HG02943 (cell line): Measurements from ENCODE around the gene FAM131C.
"Not testable (repeated sequence)": the region's sequence is repeated elsewhere in the genome, so short reads cannot be mapped to it uniquely, and the experiment has no call there.

Experiments
- ATAC-seq: cut with Tn5 transposase; IDR thresholded peaks from one replicate; pipeline ENCODE4 v1.9.1; 2021; ENCODE audit warnings: mild to moderate bottlenecking, low read depth, moderate library complexity; ENCODE audit not compliant: unreplicated experiment

Gene FAM131C

DNA sequence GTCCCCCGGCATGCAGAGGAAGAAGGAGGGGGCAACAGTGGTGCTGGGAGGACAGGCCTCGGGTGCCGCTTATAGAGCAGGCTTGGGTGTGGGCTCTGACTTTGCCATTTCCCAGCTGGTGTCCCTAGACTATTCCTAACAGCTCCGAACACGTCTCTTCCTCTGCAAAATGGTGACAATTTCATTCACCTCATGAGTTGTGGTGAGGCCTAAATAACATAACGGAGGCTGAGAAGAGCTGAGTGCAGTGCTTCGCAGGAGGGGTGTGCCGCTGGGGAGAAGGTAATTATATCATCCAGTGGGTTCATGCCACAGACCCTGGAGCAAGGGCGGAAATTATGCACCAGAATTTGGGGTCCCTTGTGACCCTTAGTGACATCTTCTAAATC, 10.8 kb downstream of the FAM131C start:
- ATAC-seq = not testable (repeated sequence)

DNA sequence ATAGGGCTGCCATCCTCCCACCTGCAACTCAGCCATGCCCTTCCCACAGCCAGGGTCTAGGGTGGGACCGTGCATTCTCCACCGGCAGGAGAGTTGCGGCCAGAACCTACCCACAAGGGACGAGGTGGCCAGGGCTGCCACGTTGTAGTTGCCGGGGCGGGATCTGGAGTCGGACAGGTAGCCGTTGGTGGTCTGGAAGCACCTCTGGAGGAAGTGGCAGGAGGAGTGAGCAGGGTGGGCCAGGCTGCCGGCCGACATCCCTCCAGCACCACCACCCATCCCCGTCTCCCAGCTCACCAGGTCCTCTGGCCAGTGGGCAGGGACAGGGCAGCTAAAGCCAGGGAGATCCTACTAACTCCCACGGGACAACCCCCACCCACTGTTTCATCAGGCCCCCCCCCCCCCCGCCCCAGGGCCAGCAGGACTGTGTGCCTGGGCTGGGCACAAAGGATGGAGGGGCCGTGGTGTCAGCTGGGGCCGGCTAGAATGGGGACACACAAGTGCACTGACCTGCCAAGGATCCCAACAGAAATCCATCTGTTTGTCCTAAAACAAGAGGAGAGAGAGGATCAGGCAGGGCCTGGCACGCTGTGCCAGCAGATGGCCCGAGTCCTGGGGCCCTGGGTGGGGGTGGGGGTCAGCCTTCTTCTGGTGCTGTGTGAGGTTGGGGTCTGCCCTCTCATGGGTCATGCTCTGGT, 11.3 kb downstream of the FAM131C start:
- not testable (repeated sequence) for ATAC-seq

DNA sequence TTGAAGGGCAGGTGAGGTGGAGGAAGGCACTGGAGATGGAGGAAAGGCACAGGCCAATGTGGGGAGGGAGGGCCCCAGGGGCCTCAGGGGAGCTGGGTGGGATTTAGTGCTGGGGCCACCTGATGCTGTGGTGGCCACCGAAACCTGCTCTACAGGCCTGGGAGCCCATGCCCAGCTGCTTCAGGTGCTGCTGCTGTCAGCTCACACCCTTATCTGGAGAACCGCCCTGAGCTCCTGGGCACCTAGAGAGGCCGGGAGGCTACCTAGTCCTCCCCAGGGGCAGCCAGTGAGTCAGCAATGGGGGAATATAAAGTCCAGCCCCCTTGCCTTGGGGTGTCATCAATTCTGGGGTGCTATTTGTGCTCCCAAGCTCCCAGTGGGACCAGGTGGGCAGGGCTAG, 12.2 kb downstream of the FAM131C start:
- no peak for ATAC-seq

DNA sequence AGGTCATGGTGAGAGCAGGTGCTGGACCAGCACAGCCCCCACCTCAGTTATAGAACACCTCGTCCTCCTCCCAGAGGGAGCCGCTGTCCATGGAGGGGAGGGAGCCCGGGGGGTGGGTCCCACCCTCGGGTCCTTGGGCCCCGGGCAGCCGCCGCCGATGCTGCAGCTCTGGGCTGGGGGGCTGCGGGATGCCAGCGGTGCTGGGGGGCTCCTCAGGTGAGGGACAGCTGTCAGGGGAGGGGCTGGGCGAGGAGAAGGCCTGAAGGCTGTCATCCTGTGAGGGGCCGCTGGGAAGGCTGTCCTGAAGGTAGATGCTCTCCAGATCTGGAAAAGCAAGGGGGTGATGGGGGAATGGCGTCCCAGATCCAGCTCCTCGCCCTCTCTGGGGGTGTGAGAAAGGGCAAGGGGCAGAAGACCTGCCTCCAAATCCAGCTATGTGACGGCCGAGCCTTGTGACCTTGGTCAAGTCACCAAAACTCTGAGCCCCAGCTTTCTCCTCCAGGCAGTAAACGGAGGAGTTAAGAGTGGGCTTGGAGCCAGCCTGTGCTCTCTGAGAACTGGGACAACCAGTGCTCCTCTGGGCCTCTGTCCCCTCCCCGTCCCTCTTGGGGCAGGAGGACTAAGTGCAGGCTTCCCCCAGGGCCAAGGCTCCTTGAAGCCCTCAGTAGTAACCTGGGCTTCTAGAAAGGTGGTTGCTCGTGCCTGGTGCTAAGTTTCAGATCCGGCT, 14.9 kb downstream of the FAM131C start:
- ATAC-seq = not testable (repeated sequence)

DNA sequence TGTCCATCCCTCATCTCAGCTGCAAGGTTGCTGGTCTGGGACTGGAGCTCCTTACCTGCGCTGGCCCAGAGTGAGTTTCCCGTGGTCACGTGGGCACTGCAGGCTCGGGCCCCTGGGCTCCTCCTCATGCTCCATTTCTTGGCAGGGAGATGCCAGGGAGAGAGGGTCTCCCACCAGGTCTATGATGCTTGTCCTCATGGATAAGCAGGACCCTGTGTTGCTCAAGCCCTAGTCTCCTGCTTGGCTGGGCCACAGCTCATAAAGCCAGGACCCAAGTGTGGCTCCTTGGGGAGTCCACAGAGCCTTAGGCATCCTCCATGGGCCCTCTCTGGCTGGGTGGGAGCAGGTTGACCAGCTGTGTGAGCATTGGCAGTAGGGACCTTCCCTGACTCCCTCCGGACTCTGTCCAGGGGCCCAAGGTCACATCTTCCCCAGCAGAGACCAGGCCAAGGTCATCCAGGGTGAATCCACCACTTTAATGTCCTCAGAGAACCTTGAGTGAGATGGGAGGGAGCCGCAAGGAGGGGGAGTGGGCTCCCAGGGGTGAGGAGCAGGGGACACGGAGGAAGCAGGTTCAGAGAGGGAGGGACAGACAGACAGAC, 16.0 kb downstream of the FAM131C start:
- not testable (repeated sequence) for ATAC-seq

DNA sequence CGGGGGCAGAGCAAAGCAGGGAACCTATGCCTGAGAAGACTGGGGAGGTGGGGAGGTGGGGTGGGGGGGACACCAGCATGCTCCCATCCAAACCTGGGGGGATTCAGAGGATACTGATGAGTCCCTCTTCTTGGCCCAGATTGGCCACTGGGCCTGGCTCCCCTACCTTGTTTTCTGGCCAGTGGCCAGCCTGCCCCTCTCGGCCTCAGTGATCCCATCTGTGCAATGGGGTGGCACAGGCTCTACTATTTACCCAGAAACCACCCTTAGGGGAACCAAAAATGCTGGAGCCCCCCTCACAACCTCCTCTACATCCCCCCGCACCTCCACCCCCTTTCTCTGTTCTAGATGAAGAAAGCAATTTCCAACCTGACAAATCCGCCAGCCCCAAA, 16.9 kb downstream of the FAM131C start:
- not testable (repeated sequence) for ATAC-seq

DNA sequence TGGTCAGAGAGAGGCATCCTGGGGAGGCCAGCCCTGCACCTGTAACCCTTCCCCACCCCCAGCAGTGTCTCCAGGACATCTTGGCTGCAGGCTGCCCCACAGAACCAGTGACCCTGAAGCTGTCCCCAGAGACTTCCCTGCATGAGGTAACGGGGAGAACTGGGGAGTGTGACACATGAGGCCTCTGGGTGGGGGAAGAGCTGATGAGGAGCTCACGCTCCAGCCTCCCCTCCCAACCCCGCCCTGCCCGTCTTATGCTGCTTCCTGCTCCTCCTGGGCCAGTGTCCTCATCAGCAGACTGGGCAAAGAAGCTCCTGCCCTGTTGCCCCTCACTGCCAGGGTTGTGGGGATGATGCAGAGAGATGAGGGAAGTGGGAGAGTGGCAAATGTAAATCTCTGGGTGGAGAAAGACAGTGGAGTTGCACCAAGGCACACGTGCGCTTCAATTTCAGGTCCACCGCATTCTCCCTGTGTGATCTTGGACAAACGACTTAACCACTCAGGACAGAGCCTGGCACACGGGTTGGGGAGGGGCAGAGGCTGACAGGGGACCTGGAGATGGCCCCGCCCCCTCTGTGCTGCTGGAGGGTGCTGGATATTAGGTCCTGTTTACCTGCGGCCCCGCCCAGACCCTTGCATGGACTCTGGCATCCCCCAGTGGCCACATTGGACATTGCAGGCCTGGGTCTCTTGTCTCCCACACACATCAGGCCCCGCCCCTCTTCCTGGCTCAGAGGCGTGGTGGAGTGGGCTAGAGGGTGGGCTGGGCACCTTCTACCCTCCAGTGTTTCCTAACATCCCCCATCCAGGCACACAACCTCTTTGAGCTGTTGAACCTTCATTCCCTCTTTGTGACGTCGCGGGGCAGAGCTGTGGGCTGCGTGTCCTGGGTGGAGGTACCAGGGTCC, 17.6 kb downstream of the FAM131C start:
- ATAC-seq = no peak

DNA sequence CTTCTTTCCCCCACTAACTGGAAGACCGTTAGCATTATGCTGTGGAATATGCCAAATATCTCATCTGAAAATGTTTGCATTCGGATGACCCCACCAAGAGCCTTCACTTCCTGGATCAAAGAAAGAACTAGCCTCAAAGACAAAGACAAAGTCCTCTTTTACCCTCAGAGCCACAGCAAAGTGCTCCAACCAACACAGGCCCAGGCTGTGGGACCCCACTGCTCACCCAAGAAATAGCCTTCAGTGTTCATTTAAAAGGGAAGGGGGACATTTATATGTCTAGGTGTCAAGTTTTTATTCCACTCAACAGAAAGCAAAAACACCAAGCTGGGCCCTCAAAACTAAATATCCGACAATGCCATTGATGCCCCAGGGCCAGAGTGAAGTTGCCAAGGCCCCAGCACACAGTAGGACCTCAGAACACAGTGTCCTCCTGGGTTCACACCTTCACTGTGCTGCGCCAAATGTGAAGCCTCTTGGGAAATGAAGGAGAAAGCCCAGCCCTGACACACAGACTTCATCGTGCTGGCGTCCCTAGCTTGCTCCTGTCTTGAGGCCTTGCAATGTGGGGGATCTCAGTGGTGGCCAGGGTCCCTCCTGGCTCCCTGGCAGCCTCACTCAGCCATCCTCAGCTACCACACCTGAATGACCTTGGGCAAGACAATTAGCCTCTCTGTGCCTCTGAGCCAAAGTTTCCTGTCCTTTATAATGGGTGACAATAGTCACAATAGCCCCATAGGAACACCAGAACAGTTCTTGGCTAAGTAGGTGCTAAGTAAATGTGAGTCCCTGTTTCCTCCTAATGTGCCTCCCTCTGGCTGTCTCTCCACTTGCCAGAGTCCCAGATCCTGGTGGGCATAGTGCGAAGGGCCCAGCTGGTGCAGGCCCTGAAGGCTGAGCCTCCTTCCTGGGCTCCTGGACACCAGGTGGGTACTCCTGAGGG, 18.6 kb downstream of the FAM131C start:
- ATAC-seq = no peak

DNA sequence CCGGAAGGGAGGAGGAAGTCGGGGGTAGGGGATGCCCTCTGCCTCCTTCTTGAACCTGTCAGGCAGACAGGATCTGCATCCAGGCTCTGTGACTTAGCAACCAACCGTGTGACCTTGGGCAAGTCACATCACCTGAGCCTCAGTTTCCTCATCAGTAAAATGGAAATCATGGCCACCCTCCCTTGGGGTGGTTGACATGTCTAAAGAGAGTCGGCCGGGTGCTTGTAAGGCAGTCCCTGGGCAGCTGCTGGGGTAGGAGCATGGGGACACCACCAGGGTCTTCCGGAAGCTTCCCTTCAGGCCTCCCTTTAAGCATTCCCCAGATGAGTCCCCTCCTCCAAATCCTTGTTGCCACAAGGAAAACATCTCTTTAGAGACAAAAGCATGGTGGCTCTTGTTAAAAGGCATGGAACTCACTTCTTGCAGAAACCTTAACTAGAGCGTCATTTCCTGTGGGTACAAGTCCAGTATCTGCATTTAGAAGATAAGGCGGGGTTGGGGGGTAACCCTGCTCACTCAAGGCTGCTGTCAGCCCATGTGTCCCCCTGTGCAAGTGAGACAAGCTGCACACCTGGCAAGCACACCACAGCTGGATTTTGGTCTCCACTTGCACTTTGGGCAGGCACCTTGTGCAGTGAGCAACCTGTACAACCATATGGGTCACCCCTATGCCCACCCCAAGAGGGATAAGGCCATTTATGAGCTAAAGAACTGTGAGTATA, 19.5 kb downstream of the FAM131C start:
- no peak for ATAC-seq

DNA sequence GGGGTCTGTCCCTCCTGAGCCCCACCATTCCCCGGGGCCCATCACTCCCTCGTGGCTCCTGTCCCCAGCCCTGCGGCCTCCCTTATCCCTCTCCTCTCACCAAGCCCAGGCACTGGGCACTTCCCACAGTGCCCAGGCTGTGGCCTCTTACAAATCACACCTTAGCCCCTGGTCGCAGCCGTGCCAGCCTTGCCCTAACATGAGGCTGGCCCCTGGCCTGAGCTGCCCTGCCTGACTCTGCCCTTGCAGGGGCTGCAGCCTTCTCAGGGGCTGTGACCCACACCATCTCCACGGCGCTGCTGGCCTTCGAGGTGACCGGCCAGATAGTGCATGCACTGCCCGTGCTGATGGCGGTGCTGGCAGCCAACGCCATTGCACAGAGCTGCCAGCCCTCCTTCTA, 21.5 kb downstream of the FAM131C start:
- not testable (repeated sequence) for ATAC-seq

DNA sequence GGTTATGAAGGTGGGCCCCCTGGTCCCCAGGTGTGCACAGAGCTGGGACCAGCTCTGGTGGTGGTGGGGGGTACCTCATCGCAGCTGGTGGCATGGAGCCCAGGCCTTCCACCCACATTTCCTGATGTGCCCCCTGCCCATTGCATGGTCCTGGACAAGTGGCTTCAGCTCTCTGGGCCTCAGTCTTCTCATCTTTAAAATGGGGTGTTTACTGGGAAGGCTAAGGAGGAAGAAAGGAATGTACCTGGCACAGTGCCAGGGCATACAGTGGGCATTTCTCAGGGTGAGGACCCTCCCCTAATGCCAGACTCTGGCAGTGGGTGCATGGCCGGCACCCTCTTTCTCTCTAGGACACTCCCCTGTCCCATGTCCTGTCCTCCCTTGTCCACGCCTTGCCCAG, 22.4 kb downstream of the FAM131C start:
- no peak for ATAC-seq

DNA sequence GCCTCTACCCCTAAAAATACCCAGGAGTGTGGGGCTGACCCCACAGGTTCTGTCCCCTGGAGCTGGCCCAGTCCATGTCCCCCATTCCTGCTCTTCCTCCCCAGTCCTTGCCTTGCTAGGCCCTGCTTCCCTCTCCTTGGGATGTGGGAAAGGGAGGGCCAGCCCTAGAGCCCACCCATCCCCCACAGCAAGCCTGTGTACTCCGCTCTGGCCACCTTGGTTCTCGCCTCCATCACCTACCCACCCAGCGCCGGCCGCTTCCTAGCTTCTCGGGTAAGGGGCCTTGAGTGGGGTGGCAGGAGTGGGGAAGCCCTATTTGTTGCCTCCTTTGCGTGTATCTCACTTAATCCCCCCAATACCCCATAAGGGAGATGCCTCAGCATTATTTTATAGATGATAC, 23.1 kb downstream of the FAM131C start:
- ATAC-seq = no peak

DNA sequence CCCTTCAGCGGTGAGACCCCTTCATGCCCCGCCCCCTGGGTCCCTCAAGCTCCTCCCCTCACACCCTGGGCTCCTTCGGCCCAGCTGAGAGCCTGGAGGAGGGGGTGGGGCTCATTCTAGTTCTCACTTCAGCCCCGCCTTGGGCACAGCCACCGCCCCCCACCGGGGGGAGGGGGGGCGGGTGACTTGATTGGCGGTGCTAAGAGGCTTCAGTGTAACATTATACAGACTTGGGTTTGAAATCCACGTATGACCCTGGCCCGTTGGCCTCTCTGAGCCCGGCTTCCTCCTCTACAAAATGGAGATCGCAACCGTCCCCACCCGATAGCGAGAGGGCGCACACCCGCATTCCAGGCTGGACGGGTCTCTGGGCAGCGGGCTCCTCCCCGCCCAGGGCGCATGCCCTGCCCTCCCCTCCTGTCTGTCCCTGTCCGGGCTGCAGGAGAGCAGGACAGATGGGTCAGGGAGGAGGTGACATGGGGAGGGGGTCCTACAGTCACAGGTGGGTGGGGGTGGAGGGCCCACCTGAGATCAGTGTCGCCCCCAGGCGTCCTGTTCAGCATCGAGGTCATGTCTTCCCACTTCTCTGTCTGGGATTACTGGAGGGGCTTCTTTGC, 24.8 kb downstream of the FAM131C start:
- ATAC-seq = no peak

DNA sequence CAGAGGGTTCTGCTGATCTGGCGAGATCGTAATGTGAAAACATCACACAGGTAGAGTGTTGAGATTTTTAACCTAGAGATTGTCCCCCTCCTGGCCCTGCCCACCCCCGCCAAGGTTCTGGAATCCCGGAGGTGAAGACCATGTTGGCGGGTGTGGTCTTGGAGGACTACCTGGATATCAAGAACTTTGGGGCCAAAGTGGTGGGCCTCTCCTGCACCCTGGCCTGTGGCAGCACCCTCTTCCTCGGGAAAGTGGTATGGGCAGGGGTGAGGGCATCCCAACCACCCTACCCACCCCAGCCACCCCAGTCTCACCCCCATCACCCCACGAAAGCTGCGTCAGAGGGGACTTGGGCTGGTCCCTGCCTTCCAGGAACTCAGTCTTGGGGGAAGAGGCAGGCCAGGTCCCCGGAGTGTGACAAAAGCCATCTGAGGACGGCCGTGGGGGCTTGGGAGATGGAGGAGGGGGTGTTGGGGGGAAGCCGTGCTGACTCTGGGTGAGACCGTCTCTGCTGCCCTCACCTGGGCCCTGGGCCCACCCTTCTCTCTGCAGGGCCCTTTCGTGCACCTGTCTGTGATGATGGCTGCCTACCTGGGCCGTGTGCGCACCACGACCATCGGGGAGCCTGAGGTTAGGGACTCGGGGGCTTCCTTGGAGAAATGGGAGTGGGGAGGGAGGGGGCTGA, 25.5 kb downstream of the FAM131C start:
- ATAC-seq = no peak

DNA sequence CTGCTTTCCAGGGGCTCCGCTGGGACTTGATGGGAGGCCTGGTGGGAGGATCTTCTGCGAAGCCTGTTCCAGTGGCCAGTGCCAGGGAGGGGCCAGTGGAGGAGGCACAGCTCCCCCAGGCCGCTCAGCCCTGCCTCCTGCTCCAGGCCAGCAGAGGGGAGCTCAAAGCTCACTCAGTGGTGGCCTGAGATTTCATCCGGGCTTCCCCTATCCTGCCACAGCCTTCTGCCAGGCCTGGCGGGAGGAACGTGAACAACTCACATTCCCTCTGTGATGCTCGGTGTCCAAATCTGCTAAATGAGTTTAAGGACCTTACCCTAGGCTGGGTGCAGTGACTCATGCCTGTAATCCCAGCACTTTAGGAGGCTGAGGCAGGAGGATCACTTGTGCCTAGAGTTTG, 26.6 kb downstream of the FAM131C start:
- ATAC-seq = no peak

DNA sequence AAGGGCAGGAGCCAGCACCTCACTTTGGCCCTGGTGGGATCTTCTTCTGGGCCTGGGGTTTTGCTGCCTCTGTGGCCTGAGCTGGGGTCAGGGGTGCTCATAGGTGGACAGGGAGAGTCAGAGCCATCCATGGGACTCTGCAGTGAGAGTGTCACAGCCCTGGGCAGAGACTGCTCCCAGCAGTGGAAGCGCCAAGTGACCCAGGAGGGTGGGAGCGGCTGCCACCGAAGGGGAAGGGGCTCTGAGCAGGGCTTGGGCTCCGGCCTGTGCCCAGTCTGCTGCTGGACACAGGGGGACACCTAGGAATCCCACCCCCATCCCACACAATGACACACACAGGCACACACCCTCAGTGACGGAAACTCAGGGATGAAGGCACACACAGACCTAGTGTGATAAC, 29.5 kb downstream of the FAM131C start:
- no peak for ATAC-seq

DNA sequence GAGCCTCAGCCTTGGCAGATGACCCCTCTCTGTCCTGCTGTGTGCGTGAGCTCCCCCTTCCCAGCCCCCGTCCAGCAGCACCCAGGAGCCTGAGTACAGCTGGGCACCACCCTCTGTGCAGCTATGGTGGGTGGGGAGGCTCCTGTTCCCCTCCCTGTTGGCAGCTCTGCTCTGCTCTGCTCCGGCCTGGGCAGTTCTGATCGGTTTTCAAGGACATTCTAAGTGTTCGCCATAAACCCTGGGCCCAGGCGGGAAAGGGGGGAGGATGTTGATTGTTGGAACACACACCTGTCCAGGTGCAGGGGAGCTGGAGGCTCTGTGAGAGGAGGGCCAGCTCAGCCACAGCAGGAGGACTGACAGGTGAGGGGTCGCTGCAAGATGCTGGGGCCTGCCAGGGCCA, 29.9 kb downstream of the FAM131C start, which contains the start of gene CLCNKB:
TSS of gene CLCNKB (plus strand) at position 262 of the 400 bp plus-strand sequence. CDS start 711 bp downstream, outside the sequence.
- ATAC-seq = no peak

DNA sequence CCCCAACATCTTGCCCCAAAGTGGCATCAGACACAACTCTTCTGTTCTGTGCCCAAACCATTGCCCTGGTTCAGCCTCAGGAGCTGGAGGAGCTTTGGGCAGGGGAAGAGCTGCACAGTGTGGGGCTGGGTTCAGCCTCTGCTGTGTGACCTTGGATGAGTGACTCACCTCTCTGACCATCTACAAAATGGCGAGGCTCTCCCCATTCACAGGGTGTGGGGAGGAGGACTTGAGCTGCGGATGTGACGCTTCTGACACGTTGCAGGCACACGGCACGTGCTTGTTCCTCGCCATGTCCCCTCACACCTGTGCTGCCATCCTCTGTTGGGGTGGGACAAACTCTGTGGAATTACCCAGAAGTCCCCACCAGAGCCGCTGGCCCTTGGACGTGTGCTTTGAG, 30.8 kb downstream of the FAM131C start:
- ATAC-seq = not testable (repeated sequence)
